GM20000 (cell line): ENCODE measurements around the gene DISP2.
A peak's percentile ranks its signal among the peaks of the same experiment; 100 is the strongest.

Experiments
- DNase-seq: peaks from one replicate; pipeline ENCODE4 v3.0.0; 2012; ENCODE audit warnings: low spot score
- CTCF ChIP-seq: IDR thresholded peaks from 2 replicates; pipeline ENCODE4 v1.5.1; 2012; ENCODE audit warnings: mild to moderate bottlenecking, control low read depth; ENCODE audit errors: extremely low read depth, missing control alignments

Gene DISP2

GRCh38 chr15:40335938-40336743 lies 21.9 kb upstream of the DISP2 start:
- no peak for TF ChIP-seq CTCF
- no peak for DNase-seq

GRCh38 chr15:40336744-40337122 lies 21.3 kb upstream of the DISP2 start:
- peak; percentile 72 for DNase-seq
- TF ChIP-seq CTCF = peak; percentile 67

GRCh38 chr15:40337597-40337996 lies 20.4 kb upstream of the DISP2 start:
- TF ChIP-seq CTCF = no peak
- DNase-seq = no peak

GRCh38 chr15:40338041-40338657 lies 19.9 kb upstream of the DISP2 start:
- peak; percentile 92 for DNase-seq
- TF ChIP-seq CTCF = peak; percentile 77

- TF ChIP-seq CTCF = no peak
- no peak for DNase-seq
Measured at GRCh38 chr15:40338921-40339620, 18.9 kb upstream of the DISP2 start.

GRCh38 chr15:40339621-40339945 lies 18.4 kb upstream of the DISP2 start:
- TF ChIP-seq CTCF = no peak
- DNase-seq = no peak

- no peak for DNase-seq
- TF ChIP-seq CTCF = no peak
Measured at GRCh38 chr15:40340038-40340739, 17.8 kb upstream of the DISP2 start.
